ENCODE data around the gene PRLR.

Gene PRLR

DNA sequence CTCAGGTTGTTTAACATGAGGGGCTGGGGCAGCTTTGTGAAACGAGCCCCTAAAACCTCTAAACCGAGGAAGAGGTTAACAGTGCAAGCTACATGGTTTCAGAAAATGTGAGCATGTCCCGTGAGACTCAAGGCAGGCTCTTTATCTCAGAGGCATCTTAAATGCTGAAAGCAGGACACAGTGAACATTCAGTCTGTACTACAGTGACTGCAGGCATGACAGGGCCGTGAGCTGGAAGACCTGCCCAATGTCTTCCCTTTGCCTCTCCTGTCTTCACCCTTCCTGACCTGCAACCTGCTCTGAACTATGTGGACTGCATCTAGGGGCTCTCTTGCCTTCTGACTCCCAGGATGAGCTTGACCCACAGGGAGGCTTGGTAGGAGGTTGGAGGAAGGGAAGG lies 58.3 kb downstream of the PRLR start:
- H3K4me3 ChIP-seq (ENCODE audit: low read length): no peak overlapping the region
- no peaks in the 10 kb centered on the region for H3K36me3 ChIP-seq (ENCODE audit: insufficient read depth, low read length)
- H3K4me2 ChIP-seq (ENCODE audit: low read length): no peak overlapping the region
- no peak overlapping the region for H3K9ac ChIP-seq (ENCODE audit: low read depth, low read length)
- H3K9me3 ChIP-seq (replicated peaks; ENCODE audit: low read length): no peaks in the 10 kb centered on the region
- H3K4me1 ChIP-seq (ENCODE audit: control insufficient read depth, insufficient read depth, low read length): no peaks in the 10 kb centered on the region
- peaks cover 16% of the 10 kb centered on the region for H3K27me3 ChIP-seq (ENCODE audit: control insufficient read depth, insufficient read depth, low read length)

DNA sequence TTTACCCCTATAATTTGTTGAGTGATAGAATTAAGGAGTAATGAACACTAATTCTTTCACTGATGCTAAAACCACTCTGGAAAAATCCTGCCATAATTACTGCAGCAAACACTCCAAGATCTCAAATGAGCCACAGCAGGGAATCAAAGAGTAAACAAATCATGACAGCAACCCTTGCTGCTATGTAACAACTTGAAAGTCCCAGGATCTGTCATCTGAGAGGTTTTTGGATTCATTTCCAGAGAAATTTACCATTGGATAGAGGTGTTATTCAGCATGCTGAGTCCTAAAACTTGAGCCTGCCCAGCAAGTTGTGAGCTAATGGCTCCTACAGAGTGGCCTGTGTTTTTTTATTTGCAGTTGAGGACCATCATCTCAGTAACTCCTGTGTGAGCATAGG lies 59.2 kb downstream of the PRLR start:
- Histone ChIP-seq H3K36me3 (ENCODE audit: insufficient read depth, low read length) (no peaks in the 10 kb centered on the region), H3K27me3 (ENCODE audit: control insufficient read depth, insufficient read depth, low read length) (peaks cover 16% of the 10 kb centered on the region), H3K4me3 (ENCODE audit: low read length) (no peak overlapping the region), H3K4me2 (ENCODE audit: low read length) (no peak overlapping the region), H3K9ac (ENCODE audit: low read depth, low read length) (no peak overlapping the region), H3K4me1 (ENCODE audit: control insufficient read depth, insufficient read depth, low read length) (no peaks in the 10 kb centered on the region), H3K9me3 (replicated peaks; ENCODE audit: low read length) (no peaks in the 10 kb centered on the region)

DNA sequence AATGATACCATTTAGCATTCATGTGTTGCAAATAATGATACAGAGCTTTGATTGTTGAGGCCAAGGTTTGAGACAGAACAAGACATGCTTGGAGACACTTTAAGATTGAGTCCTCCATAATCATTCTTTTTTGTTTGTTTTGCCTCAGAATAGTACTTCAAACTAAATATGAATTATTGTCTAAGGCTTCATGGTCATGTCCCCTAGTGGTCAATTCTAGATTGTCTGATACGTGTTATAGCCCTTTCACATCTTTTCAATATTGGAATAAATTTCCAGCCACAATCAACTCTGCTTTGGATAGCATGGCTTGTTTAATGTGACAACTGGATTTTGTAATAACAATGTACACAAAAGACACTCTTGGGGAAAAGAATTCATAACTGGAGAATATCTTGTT lies 64.2 kb downstream of the PRLR start:
- Histone ChIP-seq H3K27me3 (ENCODE audit: control insufficient read depth, insufficient read depth, low read length) (peaks cover 26% of the 10 kb centered on the region), H3K4me1 (ENCODE audit: control insufficient read depth, insufficient read depth, low read length) (no peaks in the 10 kb centered on the region), H3K9me3 (replicated peaks; ENCODE audit: low read length) (no peaks in the 10 kb centered on the region), H3K36me3 (ENCODE audit: insufficient read depth, low read length) (no peaks in the 10 kb centered on the region), H3K4me2 (ENCODE audit: low read length) (no peak overlapping the region), H3K4me3 (ENCODE audit: low read length) (no peak overlapping the region), H3K9ac (ENCODE audit: low read depth, low read length) (no peak overlapping the region)

DNA sequence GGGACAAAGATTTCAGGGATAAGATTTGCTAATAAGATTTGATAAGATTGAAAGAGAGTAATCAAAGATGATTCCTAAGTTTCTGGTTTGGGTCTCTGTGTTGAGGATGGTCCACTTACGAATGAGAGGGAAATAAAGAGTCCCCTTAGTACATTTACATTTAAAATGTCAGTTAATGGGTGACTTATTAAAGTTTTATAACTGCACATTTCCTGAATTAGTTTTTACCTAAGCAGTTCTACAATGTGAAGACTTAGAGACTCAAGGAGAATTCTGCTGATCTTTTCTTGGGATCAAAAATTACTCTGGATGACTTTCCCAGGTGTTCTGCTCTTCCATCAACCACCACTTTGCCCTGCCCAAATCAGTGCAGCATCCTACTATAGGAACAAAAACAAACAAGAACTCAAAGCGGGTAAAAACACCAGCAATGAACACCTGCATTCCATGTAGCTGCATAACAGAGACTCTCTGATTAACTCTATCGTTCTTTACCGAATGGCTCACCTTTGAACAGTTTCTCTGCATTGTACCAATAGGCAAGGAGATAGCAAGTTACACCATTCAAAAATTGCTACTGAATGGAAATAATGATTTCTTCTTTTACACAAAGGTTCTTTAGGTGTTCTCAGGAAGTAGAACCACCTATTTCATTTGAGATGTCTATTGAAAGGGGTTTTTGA lies 65.3 kb downstream of the PRLR start:
- H3K27me3 ChIP-seq (ENCODE audit: control insufficient read depth, insufficient read depth, low read length): peaks cover 31% of the 10 kb centered on the region
- no peak overlapping the region for H3K4me2 ChIP-seq (ENCODE audit: low read length)
- no peaks in the 10 kb centered on the region for H3K36me3 ChIP-seq (ENCODE audit: insufficient read depth, low read length)
- no peak overlapping the region for H3K4me3 ChIP-seq (ENCODE audit: low read length)
- no peaks in the 10 kb centered on the region for H3K9me3 ChIP-seq (replicated peaks; ENCODE audit: low read length)
- H3K4me1 ChIP-seq (ENCODE audit: control insufficient read depth, insufficient read depth, low read length): no peaks in the 10 kb centered on the region
- H3K9ac ChIP-seq (ENCODE audit: low read depth, low read length): no peak overlapping the region

DNA sequence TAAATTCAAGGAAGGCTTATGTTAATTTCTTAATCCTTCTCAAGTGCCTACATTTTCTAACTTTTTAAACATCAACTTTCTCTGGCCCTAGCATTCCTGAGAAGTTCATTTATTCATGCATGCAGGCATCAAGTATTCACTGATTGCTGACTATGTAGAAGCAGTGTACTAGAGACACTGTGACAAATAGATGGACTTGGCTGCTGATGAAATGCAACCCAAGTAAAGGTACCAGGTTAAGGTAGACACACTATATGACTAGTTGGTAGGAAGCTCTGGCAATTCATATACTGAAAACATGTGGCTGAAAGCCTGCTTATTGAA lies 66.6 kb downstream of the PRLR start:
- H3K36me3 ChIP-seq (ENCODE audit: insufficient read depth, low read length): no peaks in the 10 kb centered on the region
- peaks cover 31% of the 10 kb centered on the region for H3K27me3 ChIP-seq (ENCODE audit: control insufficient read depth, insufficient read depth, low read length)
- H3K4me2 ChIP-seq (ENCODE audit: low read length): no peak overlapping the region

DNA sequence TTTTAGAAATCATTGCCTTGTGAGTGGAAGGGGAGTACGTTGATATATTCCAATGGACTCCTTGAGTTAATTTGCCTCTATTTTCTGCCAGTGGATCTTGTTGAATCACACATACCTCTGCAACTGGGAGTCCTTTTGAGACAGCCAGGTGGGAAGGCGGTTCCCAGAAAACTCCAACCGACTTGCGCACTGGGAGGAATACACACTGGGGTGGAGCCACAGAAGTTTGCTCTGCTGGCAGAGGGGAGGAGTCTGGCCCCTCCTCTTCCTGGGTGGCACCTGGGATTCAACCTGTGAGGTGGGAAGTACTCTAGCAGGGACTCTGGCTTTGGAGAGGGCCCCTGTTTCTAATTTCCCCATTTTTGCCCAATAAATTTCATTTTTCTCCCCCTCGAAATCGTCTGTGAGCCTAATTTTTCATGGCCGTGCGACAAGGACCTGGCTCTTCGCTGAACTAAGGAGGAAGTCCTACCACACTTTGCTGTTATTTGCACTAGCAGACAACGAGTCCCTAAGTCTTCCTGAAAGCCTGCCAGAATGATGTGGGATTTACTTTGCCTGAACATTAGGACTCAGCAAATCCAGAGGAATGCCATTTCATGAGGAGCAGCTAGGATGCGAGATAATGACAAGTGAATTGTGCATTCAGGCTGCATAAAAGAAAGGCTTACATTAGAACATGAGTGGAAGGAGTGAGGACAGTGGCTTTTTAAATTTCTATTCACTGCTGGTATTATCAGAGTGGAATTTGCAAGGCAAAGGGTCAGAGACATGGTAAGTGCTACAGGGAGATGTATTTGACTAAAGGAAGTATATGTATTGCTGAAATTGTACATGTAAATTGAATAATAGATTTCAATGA lies 67.2 kb downstream of the PRLR start:
- peaks cover 31% of the 10 kb centered on the region for H3K27me3 ChIP-seq (ENCODE audit: control insufficient read depth, insufficient read depth, low read length)
- no peaks in the 10 kb centered on the region for H3K4me1 ChIP-seq (ENCODE audit: control insufficient read depth, insufficient read depth, low read length)
- H3K9ac ChIP-seq (ENCODE audit: low read depth, low read length): no peak overlapping the region
- no peak overlapping the region for H3K4me2 ChIP-seq (ENCODE audit: low read length)
- H3K9me3 ChIP-seq (replicated peaks; ENCODE audit: low read length): no peaks in the 10 kb centered on the region
- H3K36me3 ChIP-seq (ENCODE audit: insufficient read depth, low read length): no peaks in the 10 kb centered on the region
- no peak overlapping the region for H3K4me3 ChIP-seq (ENCODE audit: low read length)

More for the DNA sequence above, 66.6 kb downstream of the PRLR start:
- no peak overlapping the region for H3K9ac ChIP-seq (ENCODE audit: low read depth, low read length)
- no peaks in the 10 kb centered on the region for H3K4me1 ChIP-seq (ENCODE audit: control insufficient read depth, insufficient read depth, low read length)
- no peak overlapping the region for H3K4me3 ChIP-seq (ENCODE audit: low read length)
- H3K9me3 ChIP-seq (replicated peaks; ENCODE audit: low read length): no peaks in the 10 kb centered on the region

DNA sequence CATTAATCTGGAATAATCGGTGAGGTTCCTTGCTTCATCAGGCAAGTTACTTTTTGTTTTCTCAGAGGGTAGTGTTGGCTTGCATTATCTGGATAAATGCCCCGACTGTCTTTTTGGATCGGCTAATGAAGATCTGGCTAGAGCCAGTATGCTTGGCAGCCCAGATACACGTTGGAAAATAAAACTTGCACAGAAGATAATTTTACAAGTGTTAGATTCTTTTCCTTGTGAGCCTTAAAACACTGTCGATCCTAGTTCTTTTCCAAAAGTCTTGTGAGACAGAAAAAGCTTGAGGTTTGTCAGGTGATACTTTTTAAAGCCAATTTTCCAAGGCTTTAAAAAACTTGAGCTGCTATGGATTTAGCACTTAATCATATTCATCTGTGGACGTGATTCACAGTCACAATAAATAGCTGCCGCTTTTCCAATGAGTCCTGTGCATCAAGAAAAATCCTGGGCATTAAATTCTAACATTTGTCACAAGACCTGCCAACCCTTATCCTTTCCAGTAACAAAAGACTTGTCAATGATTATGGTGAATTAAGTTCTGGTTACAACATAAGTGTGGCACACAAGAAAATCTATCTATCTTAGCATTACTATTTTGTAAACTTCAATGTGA lies 68.5 kb downstream of the PRLR start:
- no peaks in the 10 kb centered on the region for H3K36me3 ChIP-seq (ENCODE audit: insufficient read depth, low read length)
- no peaks in the 10 kb centered on the region for H3K4me1 ChIP-seq (ENCODE audit: control insufficient read depth, insufficient read depth, low read length)
- no peaks in the 10 kb centered on the region for H3K9me3 ChIP-seq (replicated peaks; ENCODE audit: low read length)
- H3K4me2 ChIP-seq (ENCODE audit: low read length): no peak overlapping the region
- no peak overlapping the region for H3K4me3 ChIP-seq (ENCODE audit: low read length)
- no peak overlapping the region for H3K9ac ChIP-seq (ENCODE audit: low read depth, low read length)
- H3K27me3 ChIP-seq (ENCODE audit: control insufficient read depth, insufficient read depth, low read length): peaks cover 31% of the 10 kb centered on the region

DNA sequence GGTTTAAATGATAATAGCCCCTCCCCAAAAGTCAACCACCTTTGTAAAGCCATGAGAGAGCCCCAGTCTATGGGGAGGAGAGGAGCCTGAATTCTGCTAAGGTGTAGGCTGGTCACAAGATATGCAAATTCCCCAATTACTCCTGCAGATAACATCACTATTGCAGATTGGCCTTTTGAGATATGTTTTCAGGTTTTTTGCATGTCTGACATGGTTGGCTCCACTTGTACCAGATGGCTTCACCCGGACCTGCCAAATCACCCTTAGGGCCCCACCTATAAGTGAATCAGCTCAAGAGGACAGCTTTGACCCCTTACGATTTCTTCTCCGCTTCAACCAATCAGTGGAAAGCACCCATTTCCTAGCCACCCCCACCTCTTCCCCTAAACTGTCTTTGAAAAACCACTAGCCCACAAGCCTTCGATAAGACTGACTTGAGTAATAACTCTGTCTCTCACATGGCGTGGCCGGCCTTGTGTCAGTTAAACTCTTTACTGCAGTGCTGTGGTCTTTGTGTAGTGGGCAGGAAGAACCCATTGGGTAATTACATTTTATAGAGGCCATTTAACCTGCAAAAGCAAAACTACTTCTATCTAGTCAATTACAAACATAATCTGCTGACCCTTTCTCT lies 69.7 kb downstream of the PRLR start:
- H3K27me3 ChIP-seq (ENCODE audit: control insufficient read depth, insufficient read depth, low read length): peaks cover 31% of the 10 kb centered on the region
- H3K9ac ChIP-seq (ENCODE audit: low read depth, low read length): no peak overlapping the region
- no peak overlapping the region for H3K4me2 ChIP-seq (ENCODE audit: low read length)
- H3K36me3 ChIP-seq (ENCODE audit: insufficient read depth, low read length): no peaks in the 10 kb centered on the region
- no peak overlapping the region for H3K4me3 ChIP-seq (ENCODE audit: low read length)
- no peaks in the 10 kb centered on the region for H3K4me1 ChIP-seq (ENCODE audit: control insufficient read depth, insufficient read depth, low read length)
- H3K9me3 ChIP-seq (replicated peaks; ENCODE audit: low read length): no peaks in the 10 kb centered on the region

DNA sequence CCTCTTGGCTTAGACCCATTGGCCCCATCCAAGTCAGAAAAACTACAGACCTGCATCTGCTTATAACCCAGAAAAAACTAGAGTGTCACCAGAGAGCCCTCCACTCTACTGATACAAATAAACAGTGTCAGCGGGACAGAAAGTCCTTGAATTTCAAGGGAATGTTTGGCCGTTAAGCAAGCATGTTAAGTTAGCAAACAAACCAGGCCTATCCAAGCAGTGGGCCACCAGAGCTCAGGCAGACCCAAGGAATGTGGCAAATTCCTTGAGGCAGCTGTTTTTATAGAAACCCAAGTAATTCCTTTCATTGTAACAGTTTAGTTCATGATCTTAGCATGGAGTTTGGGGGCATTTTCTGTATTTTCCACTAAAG lies 70.9 kb downstream of the PRLR start:
- Histone ChIP-seq H3K4me2 (ENCODE audit: low read length) (no peak overlapping the region), H3K36me3 (ENCODE audit: insufficient read depth, low read length) (no peaks in the 10 kb centered on the region), H3K4me3 (ENCODE audit: low read length) (no peak overlapping the region), H3K9me3 (replicated peaks; ENCODE audit: low read length) (no peaks in the 10 kb centered on the region), H3K9ac (ENCODE audit: low read depth, low read length) (no peak overlapping the region), H3K4me1 (ENCODE audit: control insufficient read depth, insufficient read depth, low read length) (no peaks in the 10 kb centered on the region), H3K27me3 (ENCODE audit: control insufficient read depth, insufficient read depth, low read length) (peaks cover 25% of the 10 kb centered on the region)

DNA sequence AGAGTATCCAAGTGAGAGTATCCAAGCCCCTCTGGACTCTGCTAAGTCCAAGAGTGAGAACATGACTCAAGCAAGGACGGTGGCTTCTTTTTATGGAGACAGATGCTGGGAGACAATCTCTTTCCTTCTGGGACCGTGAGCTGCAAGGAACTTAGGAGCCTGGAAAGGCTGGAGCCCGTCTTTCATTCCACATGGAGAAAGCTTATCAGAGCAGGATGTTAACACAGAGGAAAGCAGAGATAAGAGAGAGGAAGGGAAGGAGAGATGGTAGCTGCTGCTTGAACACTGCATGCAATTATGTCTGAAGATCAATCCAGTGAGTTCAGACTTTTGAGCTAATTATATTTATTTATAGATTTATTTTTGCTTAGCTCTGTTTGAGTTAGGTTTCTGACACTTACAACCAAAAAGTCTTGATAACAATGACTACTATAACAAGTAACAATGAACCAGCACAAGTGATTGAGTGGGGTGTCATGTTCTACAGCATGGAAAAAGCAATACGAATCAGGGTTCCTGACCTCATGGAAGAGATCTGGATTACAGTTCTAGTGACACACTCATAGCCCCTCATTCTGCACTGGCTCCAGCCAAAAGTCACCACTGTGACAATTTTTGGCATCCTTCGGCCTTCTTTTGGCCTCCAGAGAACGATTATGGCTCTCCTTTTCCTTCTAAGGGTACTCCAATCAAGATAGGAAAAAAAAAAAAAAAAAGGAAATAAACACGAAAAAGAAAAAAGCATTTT lies 71.5 kb downstream of the PRLR start:
- Histone ChIP-seq H3K9me3 (replicated peaks; ENCODE audit: low read length) (no peaks in the 10 kb centered on the region), H3K4me2 (ENCODE audit: low read length) (no peak overlapping the region), H3K4me3 (ENCODE audit: low read length) (no peak overlapping the region), H3K27me3 (ENCODE audit: control insufficient read depth, insufficient read depth, low read length) (peaks cover 20% of the 10 kb centered on the region), H3K9ac (ENCODE audit: low read depth, low read length) (no peak overlapping the region), H3K36me3 (ENCODE audit: insufficient read depth, low read length) (no peaks in the 10 kb centered on the region), H3K4me1 (ENCODE audit: control insufficient read depth, insufficient read depth, low read length) (no peaks in the 10 kb centered on the region)

DNA sequence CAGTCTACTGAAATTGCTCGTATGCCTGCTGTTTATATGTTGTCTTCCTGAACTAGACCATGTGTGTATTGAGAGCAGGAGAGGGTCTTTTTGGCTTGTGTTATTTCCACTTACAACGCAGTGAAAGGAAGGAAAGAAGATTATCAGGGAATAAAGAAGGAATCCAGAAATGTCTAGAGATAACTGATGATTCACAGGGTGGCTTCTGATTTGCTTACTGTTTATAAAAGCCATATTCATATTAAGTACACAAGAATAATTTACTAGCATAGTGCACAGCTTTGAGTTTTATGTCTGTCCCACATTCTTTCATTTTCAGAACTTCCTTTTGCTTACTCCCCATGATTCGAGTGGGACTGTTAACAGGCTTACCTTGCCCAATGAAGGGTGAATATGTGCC lies 72.1 kb downstream of the PRLR start:
- H3K4me2 ChIP-seq (ENCODE audit: low read length): no peak overlapping the region
- no peak overlapping the region for H3K9ac ChIP-seq (ENCODE audit: low read depth, low read length)
- H3K4me3 ChIP-seq (ENCODE audit: low read length): no peak overlapping the region
- H3K36me3 ChIP-seq (ENCODE audit: insufficient read depth, low read length): no peaks in the 10 kb centered on the region
- H3K27me3 ChIP-seq (ENCODE audit: control insufficient read depth, insufficient read depth, low read length): peaks cover 15% of the 10 kb centered on the region
- no peaks in the 10 kb centered on the region for H3K9me3 ChIP-seq (replicated peaks; ENCODE audit: low read length)
- H3K4me1 ChIP-seq (ENCODE audit: control insufficient read depth, insufficient read depth, low read length): no peaks in the 10 kb centered on the region

All from skeletal muscle satellite cell (primary cell).